HG03565 (cell line): ENCODE measurements around the gene TNFSF12.
"Not testable (repeated sequence)": the region's sequence is repeated elsewhere in the genome, so short reads cannot be mapped to it uniquely, and the experiment has no call there.

Experiments
- ATAC-seq: cut with Tn5 transposase; IDR thresholded peaks from one replicate; pipeline ENCODE4 v1.9.1; 2021; ENCODE audit warnings: mild to moderate bottlenecking, moderate library complexity; ENCODE audit not compliant: unreplicated experiment

The TNFSF12 gene

DNA sequence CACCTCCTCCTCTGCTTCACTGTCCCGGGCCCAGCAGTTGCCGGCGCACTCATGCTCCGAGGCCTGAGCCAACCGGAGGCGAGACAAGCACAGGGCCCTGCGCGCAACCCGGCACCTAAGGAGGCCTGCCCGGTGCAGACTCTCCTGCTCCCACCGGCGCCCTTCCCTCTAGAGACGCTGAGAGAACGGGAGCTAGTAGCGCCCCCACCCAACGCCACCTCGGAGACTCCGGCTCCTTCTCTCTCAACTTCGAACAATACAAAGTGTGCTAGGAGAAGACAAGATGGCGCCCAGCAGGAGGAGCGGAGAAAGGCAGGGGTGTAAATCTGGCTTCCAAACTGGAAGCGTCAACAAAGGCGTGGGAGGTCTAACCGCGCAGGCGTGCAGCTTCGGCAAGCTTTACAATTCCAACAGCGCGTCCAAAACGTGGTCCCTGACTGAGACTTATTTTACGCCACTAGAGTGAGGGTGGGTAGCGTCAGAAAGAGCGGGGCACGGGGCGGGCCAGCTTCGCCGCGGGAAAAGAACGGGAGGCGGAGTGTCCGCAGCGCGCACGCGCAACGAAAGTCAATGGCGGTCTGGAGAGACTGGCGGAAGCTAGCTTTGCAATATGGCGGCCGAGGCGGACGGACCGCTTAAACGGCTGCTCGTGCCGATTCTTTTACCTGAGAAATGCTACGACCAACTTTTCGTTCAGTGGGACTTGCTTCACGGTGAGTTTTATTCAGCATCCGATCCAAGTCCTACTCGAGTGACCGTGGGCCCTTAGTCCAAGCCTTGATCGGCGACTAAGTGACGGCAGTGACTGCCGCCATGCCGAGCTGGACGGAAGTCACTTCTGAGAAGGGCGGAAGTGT lies 34.6 kb downstream of the TNFSF12 start, which contains the start of gene MPDU1:
MPDU1 (plus strand) TSS at position 600 of the 857 bp plus-strand sequence; CDS start at position 611, 11 bp downstream.
- peak; percentile 46 for ATAC-seq

DNA sequence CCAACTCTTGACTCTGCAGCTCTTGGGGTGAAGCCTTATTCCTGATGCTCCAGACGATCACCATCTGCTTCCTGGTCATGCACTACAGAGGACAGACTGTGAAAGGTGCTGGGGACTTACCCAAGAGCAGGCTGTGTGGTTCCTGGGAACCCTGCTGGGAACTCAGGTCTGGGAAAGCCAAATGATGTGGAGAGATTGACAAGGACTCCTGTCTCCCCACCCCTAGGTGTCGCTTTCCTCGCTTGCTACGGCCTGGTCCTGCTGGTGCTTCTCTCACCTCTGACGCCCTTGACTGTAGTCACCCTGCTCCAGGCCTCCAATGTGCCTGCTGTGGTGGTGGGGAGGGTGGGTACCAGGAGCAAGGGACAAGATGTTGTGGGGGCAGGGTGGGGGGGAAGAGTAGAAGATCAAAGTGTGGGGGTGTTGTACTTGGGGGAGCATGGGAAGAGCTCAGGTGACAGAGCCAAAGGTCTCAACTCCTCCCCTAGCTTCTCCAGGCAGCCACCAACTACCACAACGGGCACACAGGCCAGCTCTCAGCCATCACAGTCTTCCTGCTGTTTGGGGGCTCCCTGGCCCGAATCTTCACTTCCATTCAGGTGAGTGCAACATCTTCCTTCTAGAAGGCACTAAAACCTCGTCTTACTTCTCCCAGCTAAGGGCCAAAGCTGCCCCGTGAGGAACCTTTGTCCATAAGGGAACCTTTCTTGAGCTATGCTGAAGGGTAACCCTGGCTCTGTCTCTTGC lies 38.0 kb downstream of the TNFSF12 start:
- ATAC-seq = no peak

GRCh38 chr17:7587420-7588151 lies 38.7 kb downstream of the TNFSF12 start:
- ATAC-seq = no peak

GRCh38 chr17:7588553-7589203 lies 39.8 kb downstream of the TNFSF12 start:
- no peak for ATAC-seq

DNA sequence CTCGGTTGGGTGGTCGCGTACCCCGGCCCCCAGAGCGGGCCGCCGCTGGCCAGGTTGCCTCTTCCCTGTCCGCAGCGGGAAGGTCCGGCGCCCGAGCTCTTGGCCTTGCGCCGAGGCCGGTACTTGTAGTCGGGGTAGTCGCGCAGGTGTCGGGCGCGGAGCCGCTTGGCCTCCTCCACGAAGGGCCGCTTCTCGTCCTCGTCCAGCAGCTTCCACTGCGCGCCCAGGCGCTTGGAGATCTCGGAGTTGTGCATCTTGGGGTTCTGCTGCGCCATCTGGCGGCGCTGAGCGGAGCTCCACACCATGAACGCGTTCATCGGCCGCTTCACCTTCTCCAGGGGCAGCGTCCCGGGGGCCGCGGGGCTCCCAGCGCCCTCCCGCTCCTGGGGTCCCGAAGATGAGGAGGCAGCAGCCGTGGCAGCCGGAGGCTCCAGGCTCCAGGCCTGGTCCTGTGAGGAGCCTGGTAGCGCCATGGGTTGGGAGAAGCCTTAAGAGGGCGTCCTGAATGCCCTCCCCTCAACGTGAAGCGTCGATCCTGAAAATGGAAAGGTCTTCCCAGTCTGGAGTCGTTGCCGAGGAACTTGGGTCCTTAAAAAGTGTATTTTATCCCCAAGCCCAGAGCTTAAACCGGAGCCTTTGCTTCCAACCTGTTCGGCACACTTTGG lies 40.5 kb downstream of the TNFSF12 start:
- ATAC-seq = no peak

DNA sequence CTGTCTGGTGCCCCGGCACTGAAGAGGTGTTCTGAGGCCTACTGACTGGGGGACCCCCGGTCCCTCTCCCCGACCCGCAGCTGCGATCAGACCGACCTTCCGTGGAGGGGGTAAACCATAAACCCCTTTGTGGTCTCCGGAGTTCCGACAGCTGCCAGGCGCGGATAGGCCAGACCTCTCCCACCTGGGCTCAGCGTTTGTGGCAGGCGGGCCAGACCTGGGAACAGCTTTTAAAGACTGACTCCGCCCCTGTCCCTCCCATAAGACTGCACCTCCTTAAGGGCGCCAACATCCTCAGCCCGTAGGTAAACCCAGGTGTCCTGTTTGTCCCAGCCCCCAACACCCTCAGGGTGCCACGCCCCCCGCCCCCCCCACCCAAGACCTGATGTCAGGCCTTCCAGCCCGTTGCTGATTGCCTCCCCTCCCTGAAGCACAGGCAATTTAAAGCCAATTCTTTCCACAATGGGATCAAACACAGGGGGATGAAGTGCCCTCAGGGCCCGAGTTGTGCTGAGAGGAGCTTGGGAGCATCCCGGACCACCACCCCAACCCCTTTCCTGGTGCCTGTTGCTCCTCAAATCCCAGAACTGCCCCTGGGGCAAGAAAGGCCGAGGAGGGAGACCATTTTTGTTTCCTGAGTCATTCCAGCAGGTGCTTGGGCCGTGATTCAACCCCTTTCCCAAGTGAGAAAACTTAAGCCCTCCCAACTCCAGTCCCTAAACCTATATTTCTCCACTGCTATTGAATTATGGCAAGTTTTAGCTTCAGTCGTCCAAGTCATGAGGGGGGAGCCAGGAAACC lies 41.2 kb downstream of the TNFSF12 start, which contains the start of gene SOX15:
SOX15 (minus strand) TSS at position 204 of the 801 bp plus-strand sequence. CDS start 418 bp downstream, outside the sequence.
- ATAC-seq = no peak

GRCh38 chr17:7590743-7591142 lies 41.9 kb downstream of the TNFSF12 start:
- ATAC-seq = no peak

GRCh38 chr17:7591596-7591995 lies 42.7 kb downstream of the TNFSF12 start:
- no peak for ATAC-seq

GRCh38 chr17:7592422-7593021 lies 43.7 kb downstream of the TNFSF12 start:
- no peak for ATAC-seq

DNA sequence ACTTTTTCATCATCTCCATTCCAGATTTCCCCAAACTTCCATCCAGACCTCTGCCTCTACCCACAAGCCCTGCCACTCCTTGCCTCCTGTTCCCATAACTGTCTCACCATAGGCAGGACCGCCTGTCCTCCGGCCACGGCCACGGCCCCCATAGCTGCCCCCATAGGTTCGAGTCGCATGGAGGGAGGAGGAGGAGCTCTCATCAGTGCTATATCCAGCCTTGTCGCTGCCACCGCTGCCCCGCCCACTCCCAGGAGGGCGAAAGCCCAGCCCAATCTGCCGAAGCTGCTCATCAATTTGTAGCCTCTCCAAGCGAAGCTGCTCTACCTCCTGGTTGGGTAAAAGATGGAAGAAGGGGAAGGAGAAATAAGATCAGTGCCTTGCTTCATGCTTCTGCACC lies 44.4 kb downstream of the TNFSF12 start:
- no peak for ATAC-seq

DNA sequence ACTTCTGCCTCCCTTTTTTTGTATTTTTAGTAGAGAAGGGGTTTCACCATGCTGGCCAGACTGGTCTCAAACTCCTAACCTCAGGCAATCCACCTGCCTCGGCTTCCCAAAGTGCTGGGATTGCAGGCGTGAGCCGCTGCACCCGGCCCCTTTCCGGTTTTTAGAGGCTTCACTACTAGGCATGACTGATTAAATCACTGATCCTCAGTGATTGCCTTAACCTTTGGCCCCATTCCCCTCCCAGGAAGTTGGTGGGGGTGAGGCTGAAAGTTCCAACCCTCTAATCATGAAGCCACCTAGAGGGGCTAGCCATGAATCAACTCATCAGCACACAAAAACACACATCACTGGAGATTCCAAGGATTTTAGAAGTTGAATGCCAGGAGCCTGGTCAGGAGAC lies 48.7 kb downstream of the TNFSF12 start:
- ATAC-seq = not testable (repeated sequence)

- ATAC-seq = no peak
These were observed 57.4 kb downstream of the TNFSF12 start for GRCh38 chr17:7606280-7606679.
